Neural cell (in vitro differentiated cells): ENCODE measurements around the gene COL18A1.

Experiments
- CTCF ChIP-seq: fragments of 450-650 bp; IDR thresholded peaks from 2 replicates; pipeline ENCODE4 v1.5.1; 2014; ENCODE audit warnings: antibody characterized with exemption, mild to moderate bottlenecking, moderate library complexity; ENCODE audit not compliant: poor library complexity, severe bottlenecking
- EZH2 ChIP-seq: fragments of 200-600, 300-800 bp; shearing (Covaris generic), sonication (generic); IDR thresholded peaks from 2 replicates; pipeline ENCODE4 v1.6.1; 2014; ENCODE audit warnings: antibody characterized with exemption, low read length, borderline replicate concordance, mild to moderate bottlenecking; ENCODE audit not compliant: insufficient read depth, poor library complexity, severe bottlenecking
- POLR2AphosphoS5 ChIP-seq: IDR thresholded peaks from 2 replicates; pipeline ENCODE4 v1.6.1; 2012
- RAD21 ChIP-seq: fragments of 450-650 bp; conservative IDR thresholded peaks from 2 replicates; pipeline ENCODE4 v1.6.1; 2014; ENCODE audit warnings: antibody characterized with exemption, mild to moderate bottlenecking, moderate library complexity
- SMC3 ChIP-seq: fragments of 450-650 bp; conservative IDR thresholded peaks from 2 replicates; pipeline ENCODE4 v1.6.1; 2014; ENCODE audit warnings: antibody characterized with exemption, mild to moderate bottlenecking, moderate library complexity; ENCODE audit not compliant: poor library complexity

GRCh38 chr21:45423968-45424853, 19.2 kb downstream of the COL18A1 start:
- TF ChIP-seq SMC3 = no peak
- TF ChIP-seq CTCF = no peak
- TF ChIP-seq RAD21 = no peak
- TF ChIP-seq POLR2AphosphoS5 = no peak
- TF ChIP-seq EZH2 = no peak
